Neutrophil (primary cell): Measurements from ENCODE around the gene AQP12B.
"Not testable (repeated sequence)": the region's sequence is repeated elsewhere in the genome, so short reads cannot be mapped to it uniquely, and the experiment has no call there.

Source experiments
- H3K27ac ChIP-seq: fragments of 200-600 bp; sonication (generic); 2 replicates; pipeline ENCODE4 v1.5.1; 2016; ENCODE audit warnings: mild to moderate bottlenecking, moderate library complexity
- H3K27me3 ChIP-seq: fragments of 200-600 bp; sonication (generic); 2 replicates; pipeline ENCODE4 v1.6.0; 2016; ENCODE audit warnings: mild to moderate bottlenecking
- H3K36me3 ChIP-seq: fragments of 200-600 bp; sonication (generic); 2 replicates; pipeline ENCODE4 v1.5.1; 2017
- H3K4me1 ChIP-seq, 2 experiments: fragments of 200-600 bp in 1 of 2; sonication (generic) in 1 of 2; 1 replicate in 1 of 2; 2 replicates in 1 of 2; pipeline versions ENCODE4 v1.5.1 to v1.6.1; 2013 to 2016; ENCODE audit warnings: low read depth in 1 of 2, low read length in 1 of 2, mild to moderate bottlenecking in 1 of 2, moderate library complexity in 1 of 2; ENCODE audit not compliant: control insufficient read depth in 1 of 2, insufficient read depth in 1 of 2
- H3K4me3 ChIP-seq, 2 experiments: fragments of 200-600 bp in 1 of 2; sonication (generic) in 1 of 2; 1 replicate in 1 of 2; 2 replicates in 1 of 2; pipeline ENCODE4 v1.5.1; 2013 to 2016; ENCODE audit warnings: low read depth in 1 of 2, low read length in 1 of 2, mild to moderate bottlenecking in 1 of 2, moderate library complexity in 1 of 2
- H3K9me3 ChIP-seq: fragments of 200-600 bp; sonication (generic); 2 replicates; pipeline ENCODE4 v1.5.1; 2016
- CTCF ChIP-seq: fragments of 200-600 bp; sonication (generic); IDR thresholded peaks from 2 replicates; pipeline ENCODE4 v1.5.1; 2016; ENCODE audit warnings: antibody characterized with exemption

Gene AQP12B

DNA sequence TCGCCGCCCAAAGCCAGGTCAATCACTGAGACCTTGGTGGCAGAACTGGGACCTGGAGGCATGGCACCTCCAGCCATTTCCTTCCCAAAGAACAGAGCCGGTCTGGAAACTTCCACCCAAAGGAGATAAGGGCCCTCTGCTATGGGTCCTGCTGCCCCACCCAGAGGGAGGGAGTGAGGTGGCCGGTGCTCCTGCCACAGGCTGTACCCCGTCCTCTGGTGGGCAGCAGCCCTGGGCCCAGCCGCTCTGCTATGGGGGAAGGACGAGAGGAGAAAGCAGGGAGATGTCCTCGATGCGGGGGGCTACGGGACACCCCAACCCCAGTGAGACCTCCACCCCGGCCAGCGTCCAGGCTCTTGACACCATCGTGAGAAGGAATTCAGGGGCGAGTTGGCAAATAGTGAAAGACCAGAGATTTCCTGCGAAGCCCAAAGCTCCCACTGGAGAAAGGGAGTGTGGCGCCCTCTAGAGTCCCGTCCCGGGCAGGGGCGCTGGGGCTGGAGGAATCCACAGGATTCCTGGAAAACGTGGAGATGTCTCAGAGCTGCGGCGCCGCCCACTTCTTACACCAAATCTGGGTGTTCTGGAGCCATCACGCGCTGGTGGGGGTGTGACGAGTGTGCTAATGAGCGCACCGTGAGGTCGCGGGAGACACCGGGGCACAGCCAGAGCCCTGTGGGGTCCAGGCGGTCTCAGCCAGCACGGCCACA, 16.3 kb upstream of the AQP12B start:
- not testable (repeated sequence) for H3K4me3 ChIP-seq, H3K9me3 ChIP-seq, H3K4me1 ChIP-seq, H3K36me3 ChIP-seq, H3K27me3 ChIP-seq, H3K27ac ChIP-seq

DNA sequence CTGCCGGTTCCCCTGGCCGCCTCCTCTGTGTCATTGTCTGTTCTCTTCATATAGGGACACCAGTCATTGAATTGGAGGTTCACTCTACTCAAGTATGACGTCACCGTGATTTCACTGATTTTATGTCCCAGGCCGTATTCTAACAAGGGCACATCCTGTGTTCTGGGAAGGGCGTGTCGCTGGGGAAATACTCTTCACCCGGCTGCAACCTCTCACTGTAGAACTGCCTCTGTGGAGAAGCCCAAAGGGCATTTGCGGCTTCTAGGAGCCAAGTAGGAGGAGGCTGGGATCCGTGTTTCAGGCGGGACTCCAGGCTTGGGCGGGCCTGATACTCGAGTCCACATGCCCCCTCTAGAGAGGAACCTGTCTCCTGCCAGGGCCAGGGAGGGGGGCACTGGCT, 13.8 kb upstream of the AQP12B start:
- H3K36me3 ChIP-seq, H3K4me3 ChIP-seq, H3K27ac ChIP-seq, H3K9me3 ChIP-seq, H3K27me3 ChIP-seq, H3K4me1 ChIP-seq: not testable (repeated sequence)

- H3K27ac ChIP-seq, H3K36me3 ChIP-seq, H3K4me1 ChIP-seq, H3K4me3 ChIP-seq, H3K27me3 ChIP-seq, H3K9me3 ChIP-seq: not testable (repeated sequence)
These were observed 12.9 kb upstream of the AQP12B start for GRCh38 chr2:240695593-240695992.

- H3K4me3 ChIP-seq, H3K27ac ChIP-seq, H3K4me1 ChIP-seq, H3K36me3 ChIP-seq, H3K9me3 ChIP-seq, H3K27me3 ChIP-seq: not testable (repeated sequence)
These were observed 11.6 kb upstream of the AQP12B start for GRCh38 chr2:240694304-240694703.

GRCh38 chr2:240692583-240693561, 10.2 kb upstream of the AQP12B start:
- H3K27me3 ChIP-seq, H3K4me3 ChIP-seq, H3K4me1 ChIP-seq, H3K36me3 ChIP-seq, H3K27ac ChIP-seq, H3K9me3 ChIP-seq: not testable (repeated sequence)

- H3K9me3 ChIP-seq, H3K4me3 ChIP-seq, H3K36me3 ChIP-seq: not testable (repeated sequence)
These were observed 9.1 kb upstream of the AQP12B start, which contains the start of gene AQP12A for GRCh38 chr2:240691631-240692420. Gene AQP12A (plus strand): TSS chr2:240691866. CDS start chr2:240691914, 48 bp downstream.

GRCh38 chr2:240691075-240691427, 8.4 kb upstream of the AQP12B start:
- H3K27ac ChIP-seq, H3K27me3 ChIP-seq, H3K9me3 ChIP-seq, H3K36me3 ChIP-seq, H3K4me3 ChIP-seq, H3K4me1 ChIP-seq: not testable (repeated sequence)

More at GRCh38 chr2:240691631-240692420, 9.1 kb upstream of the AQP12B start, which contains the start of gene AQP12A:
- H3K27ac ChIP-seq, H3K4me1 ChIP-seq, H3K27me3 ChIP-seq: not testable (repeated sequence)

- not testable (repeated sequence) for H3K4me3 ChIP-seq, H3K9me3 ChIP-seq, H3K27me3 ChIP-seq, H3K27ac ChIP-seq, H3K4me1 ChIP-seq, H3K36me3 ChIP-seq
These were observed 7.9 kb upstream of the AQP12B start for GRCh38 chr2:240690421-240691074.

GRCh38 chr2:240689975-240690374, 7.3 kb upstream of the AQP12B start:
- TF ChIP-seq CTCF: no peak
- Histone ChIP-seq H3K36me3 (no peaks in the 10 kb centered on the region), H3K27me3 (no peaks in the 10 kb centered on the region), H3K4me1 (no peaks in the 10 kb centered on the region), H3K4me3 (no peak overlapping the region), H3K27ac (no peak overlapping the region), H3K9me3 (no peaks in the 10 kb centered on the region)
